ENCODE results near the gene PLXNA4.

The PLXNA4 gene

DNA sequence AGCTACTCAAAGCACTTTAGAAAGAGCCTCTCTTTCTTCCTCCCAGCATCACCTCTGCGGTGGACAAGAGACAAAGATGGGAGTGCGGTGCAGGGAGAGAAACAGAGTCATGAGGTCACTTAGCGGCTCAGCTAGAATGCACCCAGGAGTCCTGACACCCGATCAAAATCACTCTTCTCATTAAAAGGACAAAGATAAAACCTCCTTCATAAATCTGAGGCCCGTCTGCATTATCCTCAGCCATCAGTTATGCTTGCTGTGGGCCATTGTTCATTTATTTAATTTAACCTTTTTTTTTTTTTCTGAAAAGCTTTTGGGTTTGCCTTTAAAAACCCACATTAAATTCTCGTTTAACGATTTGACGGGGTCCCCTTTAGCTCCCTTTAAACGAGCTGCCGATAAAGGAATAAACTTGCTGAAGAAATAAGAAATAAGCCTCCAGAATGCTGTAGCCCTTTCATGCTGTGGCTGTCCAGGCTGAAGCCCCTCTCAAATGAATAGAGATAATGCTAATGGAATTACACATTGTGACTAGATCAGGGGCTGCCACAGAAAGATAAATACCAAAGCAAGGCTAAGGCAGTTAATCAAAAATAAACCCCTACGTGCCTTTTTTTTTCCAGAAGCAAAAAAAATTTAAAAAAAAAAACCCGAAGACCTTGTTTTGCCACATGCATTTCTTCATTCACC is 16.1 kb upstream of the PLXNA4 start:
- TF ChIP-seq, protein P1, sequence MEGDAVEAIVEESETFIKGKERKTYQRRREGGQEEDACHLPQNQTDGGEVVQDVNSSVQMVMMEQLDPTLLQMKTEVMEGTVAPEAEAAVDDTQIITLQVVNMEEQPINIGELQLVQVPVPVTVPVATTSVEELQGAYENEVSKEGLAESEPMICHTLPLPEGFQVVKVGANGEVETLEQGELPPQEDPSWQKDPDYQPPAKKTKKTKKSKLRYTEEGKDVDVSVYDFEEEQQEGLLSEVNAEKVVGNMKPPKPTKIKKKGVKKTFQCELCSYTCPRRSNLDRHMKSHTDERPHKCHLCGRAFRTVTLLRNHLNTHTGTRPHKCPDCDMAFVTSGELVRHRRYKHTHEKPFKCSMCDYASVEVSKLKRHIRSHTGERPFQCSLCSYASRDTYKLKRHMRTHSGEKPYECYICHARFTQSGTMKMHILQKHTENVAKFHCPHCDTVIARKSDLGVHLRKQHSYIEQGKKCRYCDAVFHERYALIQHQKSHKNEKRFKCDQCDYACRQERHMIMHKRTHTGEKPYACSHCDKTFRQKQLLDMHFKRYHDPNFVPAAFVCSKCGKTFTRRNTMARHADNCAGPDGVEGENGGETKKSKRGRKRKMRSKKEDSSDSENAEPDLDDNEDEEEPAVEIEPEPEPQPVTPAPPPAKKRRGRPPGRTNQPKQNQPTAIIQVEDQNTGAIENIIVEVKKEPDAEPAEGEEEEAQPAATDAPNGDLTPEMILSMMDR (IDR thresholded peaks at IDR 0.05; ENCODE audit: borderline replicate concordance, control extremely low read depth, extremely low read depth, insufficient read depth, missing control alignments): no peak
- in situ Hi-C loops (cut with MboI; ENCODE audit: low sequenced_read_pairs, unreplicated experiment): no loop called here
- no peak for DNase-seq (ENCODE audit: low spot score)

DNA sequence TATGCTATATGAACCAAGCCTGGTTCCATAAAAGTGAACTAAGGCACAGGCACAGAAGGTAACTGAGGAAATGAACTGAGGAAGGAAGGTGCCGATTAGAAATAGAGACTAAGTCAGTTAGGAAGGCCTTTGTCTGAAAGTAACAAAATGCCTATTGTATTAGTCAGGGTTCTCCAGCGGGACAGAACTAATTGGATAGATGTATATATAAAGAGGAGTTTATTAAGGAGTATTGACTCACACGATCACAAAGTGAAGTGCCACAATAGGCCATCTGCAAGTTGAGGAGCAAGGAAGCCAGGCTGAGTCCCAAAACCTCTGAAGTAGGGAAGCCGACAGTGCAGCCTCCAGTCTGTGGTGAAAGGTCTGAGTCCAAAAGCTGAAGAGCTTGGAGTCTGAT is 13.9 kb upstream of the PLXNA4 start:
- no peak for DNase-seq (ENCODE audit: low spot score)
- in situ Hi-C loops (cut with MboI; ENCODE audit: low sequenced_read_pairs, unreplicated experiment): no loop called here

DNA sequence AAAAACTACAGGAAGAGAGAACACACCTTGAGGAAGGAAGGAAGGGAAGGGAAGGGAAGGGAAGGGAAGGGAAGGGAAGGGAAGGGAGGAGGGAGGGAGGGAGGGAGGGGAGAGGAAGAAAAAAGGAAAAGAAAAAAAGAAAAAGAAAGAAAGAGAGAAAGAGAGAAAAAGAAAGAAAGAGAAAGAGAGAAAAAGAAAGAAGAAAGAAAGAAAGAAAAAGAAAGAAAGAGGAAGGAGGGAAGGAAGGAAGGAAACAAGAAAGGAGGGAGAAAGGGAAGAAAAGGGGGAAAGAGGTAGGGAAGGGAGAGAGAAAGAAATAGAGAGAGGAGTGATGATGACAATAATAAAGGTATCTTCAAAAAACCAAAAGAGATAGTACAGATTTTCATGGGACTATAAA is 12.3 kb upstream of the PLXNA4 start:
- DNase-seq (ENCODE audit: low spot score): no peak
- TF ChIP-seq, protein P1 (IDR thresholded peaks at IDR 0.05; ENCODE audit: borderline replicate concordance, control extremely low read depth, extremely low read depth, insufficient read depth, missing control alignments): no peak
- in situ Hi-C loops (cut with MboI; ENCODE audit: low sequenced_read_pairs, unreplicated experiment): no loop called here

More for the DNA sequence above, 13.9 kb upstream of the PLXNA4 start:
- TF ChIP-seq, protein P1 (IDR thresholded peaks at IDR 0.05; ENCODE audit: borderline replicate concordance, control extremely low read depth, extremely low read depth, insufficient read depth, missing control alignments): no peak

DNA sequence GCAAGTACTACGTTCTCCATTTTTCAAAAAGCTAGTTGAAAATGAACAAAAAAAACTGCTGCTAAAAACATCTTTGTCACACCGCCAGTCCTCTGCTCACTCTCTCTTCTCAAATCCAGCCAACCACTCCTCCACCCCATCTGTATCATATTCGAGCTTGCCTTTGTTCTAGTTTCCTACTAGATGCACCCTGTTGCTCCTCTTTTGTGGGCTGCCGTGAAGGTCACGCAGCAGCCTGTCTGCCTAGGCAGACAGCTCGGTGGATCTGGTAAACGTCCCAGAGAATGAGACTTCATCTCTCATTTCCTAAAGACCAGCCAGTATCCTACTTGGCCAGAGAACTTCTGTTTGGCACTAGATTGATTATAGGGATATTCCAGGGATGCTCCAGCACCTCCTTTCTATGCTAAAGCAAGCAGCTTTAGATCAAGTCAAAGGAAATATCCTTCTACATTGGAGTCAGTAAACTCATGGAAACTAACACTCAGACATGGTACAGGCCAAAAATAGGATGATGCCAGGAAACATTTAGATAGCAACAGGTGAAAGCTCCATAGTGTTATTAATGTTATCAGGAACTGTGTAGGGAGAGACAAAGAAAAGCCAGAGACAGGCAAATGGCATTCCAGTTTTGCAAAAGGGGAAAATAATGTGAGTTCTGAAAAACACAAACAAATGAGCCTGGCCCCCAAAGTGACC is 8.7 kb upstream of the PLXNA4 start:
- in situ Hi-C loops (cut with MboI; ENCODE audit: low sequenced_read_pairs, unreplicated experiment): no loop called here
- no peak for DNase-seq (ENCODE audit: low spot score)
- TF ChIP-seq, protein P1 (IDR thresholded peaks at IDR 0.05; ENCODE audit: borderline replicate concordance, control extremely low read depth, extremely low read depth, insufficient read depth, missing control alignments): no peak

DNA sequence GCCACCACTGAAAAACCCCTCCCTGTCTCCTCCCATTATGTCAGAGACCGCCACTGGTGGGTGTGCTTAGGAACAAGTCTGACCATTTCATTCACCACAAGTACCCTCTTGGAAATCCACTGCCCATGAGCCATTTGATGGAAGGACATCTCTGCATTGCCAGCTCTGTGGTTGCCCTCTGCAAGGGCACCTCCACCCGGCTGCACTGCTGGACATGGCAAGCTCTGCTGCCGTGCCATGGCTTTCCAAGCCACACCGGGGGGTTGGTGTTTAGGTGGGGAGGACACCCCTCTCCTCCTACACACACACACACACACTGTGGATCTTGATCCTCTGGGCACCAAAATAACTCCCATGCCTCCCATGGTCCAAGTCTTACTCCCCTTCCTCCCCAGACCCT is 5.2 kb upstream of the PLXNA4 start:
- no peak for DNase-seq (ENCODE audit: low spot score)
- TF ChIP-seq, protein P1 (IDR thresholded peaks at IDR 0.05; ENCODE audit: borderline replicate concordance, control extremely low read depth, extremely low read depth, insufficient read depth, missing control alignments): no peak
- in situ Hi-C loops (cut with MboI; ENCODE audit: low sequenced_read_pairs, unreplicated experiment): no loop called here

DNA sequence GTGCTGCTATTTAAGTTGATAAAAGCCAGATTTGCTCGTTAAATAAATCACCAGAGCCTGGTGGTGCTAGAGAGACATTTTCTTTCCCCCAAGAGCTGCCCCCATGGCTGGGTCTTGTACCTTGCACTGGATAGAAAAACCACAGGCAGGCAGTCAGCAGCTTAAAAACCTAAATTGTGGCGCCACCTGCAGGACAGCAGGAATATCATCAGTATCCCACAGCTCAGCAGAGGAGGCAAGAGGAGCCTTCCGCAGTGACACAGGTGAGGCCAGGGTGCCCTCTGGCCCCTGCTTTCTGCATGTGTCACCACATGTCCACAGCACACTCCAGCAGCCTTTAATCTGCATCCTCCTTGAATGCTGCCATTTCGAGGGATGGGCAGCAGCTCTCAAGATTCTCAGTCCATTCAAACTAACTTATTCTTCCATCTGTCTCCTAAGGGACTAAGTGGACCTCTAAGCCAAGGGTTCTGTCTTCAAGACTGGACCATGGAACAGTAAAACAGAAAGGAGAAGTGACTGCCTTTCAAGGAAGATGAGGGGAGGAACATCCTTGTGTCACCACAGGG is 4.5 kb upstream of the PLXNA4 start:
- TF ChIP-seq, protein P1 (IDR thresholded peaks at IDR 0.05; ENCODE audit: borderline replicate concordance, control extremely low read depth, extremely low read depth, insufficient read depth, missing control alignments): peak; percentile 70
- DNase-seq (ENCODE audit: low spot score): peak; percentile 75
- in situ Hi-C loops (cut with MboI; ENCODE audit: low sequenced_read_pairs, unreplicated experiment): no loop called here

Measured in GM13976 (cell line).